Erythroblast (primary cell): ENCODE measurements around the gene SIK3.
"Not testable (repeated sequence)": the region's sequence is repeated elsewhere in the genome, so short reads cannot be mapped to it uniquely, and the experiment has no call there.

Source experiments
- DNase-seq, 2 experiments: peaks; one replicate each; lab custom pipeline; 2025; lab: John Stamatoyannopoulos, UW
- GATA1 ChIP-seq: IDR thresholded peaks from 2 replicates; pipeline ENCODE4 v1.6.1; 2011; ENCODE audit warnings: low read depth, mild to moderate bottlenecking, control low read depth, low read length, moderate library complexity
- POLR2A ChIP-seq: IDR thresholded peaks from 2 replicates; pipeline ENCODE4 v1.6.1; 2011; ENCODE audit warnings: mild to moderate bottlenecking, low read length

Gene SIK3

DNA sequence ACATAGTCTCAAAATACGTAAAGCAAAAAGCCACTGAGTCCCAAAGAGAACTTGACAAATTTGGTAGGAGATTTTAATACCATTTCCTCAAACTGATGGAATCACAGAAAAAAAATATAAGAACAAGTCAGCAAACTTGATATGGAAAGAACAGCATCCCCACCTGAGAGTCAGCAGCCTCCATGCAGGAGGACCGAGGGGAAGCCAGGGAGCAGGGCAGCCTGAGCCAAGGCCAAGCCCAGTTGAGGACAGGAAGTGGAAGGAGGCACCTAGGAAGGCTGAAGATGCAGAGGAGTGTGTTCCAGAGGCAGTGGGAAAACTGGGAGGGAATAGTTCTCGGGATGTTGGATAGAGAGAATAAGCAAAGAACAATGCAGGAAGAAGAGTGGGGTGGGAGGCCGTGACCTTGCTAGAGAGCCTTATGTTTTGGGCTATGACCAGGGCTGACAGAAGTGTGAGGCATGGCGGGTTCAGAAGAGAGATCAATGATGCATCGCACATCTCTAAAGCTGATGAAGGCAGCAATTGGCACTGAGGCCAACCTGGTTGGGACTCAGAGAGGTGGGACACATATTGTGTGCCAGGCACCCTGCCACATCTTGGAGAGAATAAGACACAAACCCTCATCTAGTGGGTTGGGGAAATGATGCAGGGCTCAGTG lies 290.5 kb downstream of the SIK3 start:
- no peak for DNase-seq
- TF ChIP-seq GATA1, result no peak
- no peak for TF ChIP-seq POLR2A

DNA sequence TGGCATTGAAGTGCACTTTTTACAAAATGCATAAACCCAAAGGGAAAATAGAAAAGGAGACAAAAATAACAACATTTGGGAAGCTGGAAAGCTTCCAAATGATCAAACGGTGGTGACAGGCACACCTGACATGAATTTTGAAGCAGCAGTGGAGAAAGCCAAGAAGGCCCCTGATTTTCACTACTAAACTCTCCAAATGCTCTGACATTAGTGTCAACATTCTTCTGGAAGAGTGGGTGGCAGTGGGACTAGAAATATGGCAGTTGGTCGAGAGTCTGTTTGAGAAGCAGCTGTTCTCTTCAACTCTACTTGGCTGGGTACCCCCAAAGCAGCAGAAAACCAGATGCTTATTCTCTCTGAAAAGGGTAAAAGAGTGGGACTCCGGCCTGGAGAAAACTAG lies 294.2 kb downstream of the SIK3 start:
- TF ChIP-seq POLR2A (no peak), GATA1 (no peak)
- no peak for DNase-seq

DNA sequence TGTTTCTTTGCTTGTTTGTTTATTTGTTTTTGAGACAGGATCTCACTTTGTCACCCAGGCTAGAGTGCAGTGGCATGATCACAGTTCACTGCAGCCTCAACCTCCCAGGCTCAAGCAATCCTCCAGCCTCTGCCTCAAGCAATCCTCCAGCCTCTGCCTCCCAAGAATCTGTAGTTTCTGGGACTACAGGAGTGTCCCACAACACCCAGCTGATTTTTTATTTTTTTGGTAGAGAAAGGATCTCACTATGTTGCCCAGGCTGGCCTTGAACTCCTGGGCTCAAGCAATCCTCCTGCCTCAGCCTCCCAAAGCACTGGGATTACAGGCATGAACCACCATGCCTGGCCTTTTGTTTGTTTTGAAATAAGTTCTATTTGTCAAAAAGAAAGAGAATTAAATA lies 296.6 kb downstream of the SIK3 start:
- DNase-seq, result not testable (repeated sequence)

DNA sequence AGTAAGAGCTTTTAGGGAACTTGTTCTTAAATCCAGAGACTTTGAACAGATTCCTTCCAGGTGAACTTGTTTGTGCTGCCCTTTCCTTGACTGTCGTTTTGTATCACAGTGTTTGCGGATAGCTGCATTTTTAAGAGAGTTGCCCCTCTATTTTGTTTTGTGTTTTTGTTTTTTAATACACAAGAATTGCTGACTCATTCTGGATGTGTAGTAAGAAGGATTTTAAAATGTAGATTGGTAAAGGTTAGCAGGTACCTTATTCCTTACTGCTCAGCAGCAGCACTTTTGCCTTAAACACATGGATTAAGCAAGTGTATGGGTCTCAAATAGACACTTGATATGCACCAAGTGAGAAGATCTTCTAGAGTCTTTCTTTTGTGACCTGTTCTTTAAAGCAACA lies 297.6 kb downstream of the SIK3 start:
- no peak for DNase-seq
- no peak for TF ChIP-seq GATA1

DNA sequence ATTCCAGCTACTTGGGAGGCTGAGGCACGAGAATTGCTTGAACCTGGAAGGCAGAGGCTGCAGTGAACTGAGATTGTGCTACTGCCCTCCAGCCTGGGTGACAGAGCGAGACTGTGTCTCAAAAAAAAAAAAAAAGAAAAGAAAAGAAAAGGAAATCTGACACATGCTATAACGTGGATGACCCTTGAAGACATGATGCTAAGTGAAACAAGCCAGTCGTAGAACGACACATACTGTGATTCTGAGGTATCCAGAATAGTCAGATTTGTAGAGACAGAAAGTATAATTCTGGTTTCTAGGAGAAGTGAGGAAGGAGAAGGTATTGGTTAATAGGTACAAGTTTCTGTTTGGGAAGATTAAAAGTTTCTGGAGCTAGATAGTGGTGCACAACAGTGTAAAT lies 299.9 kb downstream of the SIK3 start:
- no peak for TF ChIP-seq GATA1
- TF ChIP-seq POLR2A, result no peak
- DNase-seq, result no peak

DNA sequence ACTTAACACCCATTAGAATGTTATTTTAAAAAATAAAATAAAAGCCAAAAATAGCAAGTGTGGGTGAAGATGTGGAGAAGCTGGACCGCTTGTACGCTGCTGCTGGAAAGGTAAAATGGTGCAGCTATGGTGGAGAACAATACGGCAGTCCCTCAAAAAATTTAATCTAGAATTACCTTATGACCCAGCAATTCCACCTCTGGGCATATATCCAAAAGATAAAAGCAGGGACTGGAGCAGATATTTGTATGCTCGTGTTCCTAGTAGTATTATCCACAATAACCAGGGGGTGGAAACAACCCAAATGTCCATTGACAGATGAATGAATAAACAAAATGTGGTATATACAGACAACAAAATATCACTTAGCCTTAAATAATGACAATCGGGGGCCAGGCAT lies 300.4 kb downstream of the SIK3 start:
- TF ChIP-seq POLR2A (no peak), GATA1 (no peak)
- DNase-seq, result no peak

DNA sequence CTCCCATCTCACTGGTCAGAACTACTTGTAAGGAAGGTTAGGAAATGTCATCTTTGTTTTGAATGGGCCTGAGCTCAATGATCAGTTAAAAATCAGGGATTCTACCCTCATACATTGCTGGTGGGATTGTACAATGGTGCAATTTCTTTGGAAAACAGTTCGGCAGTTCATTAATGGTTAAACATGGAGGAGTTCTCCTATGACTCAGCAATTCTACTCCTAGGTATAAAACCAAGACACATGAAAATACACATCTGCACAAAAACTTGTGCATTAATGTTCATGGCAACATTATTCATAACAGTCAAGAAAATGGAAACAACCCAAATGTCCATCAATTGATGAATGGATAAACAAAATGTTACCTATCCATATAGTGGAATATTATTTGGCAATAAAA lies 301.7 kb downstream of the SIK3 start:
- no peak for DNase-seq
- no peak for TF ChIP-seq GATA1
- no peak for TF ChIP-seq POLR2A

DNA sequence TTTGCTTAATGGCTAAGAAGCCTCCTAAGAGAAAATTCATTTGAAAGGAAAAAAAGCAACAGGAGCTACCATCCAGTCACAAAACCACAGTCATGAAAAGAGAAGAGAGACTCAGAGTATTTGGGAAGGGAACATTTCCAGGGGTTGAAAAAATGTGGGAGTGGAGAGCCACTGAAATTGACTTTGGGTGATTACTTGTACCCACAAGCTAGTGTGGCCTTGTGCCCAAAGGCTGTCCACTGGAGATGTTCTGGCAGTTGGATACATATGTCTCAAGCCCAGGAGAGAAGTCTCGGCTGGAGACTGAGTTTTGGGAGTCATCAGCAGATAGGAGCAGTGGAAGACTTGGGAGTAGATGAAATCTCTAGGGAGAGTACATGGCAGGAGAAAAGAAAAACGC lies 303.4 kb downstream of the SIK3 start:
- TF ChIP-seq GATA1 (no peak), POLR2A (no peak)
- no peak for DNase-seq

DNA sequence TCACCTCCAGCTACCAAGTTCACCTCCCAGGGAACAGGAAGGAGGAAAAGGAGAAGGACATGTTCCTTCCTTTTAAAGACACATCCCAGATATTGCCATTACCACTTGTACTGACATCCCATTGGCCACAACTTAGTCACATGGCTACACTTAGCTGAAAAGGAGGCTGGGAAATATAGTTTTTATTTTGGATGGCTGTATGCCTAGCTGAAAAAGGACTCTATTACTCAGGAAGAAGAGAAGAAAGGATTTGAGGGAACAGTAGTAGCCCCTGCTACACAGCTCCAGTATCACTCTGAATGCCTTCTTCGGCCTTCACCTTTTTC lies 304.5 kb downstream of the SIK3 start:
- DNase-seq, result no peak

More for the DNA sequence above, 304.5 kb downstream of the SIK3 start:
- no peak for TF ChIP-seq GATA1
- TF ChIP-seq POLR2A, result no peak
